GM19397 (cell line): ENCODE measurements around the gene VWA2.
"Not testable (repeated sequence)": the region's sequence is repeated elsewhere in the genome, so short reads cannot be mapped to it uniquely, and the experiment has no call there.

Source experiments
- ATAC-seq: cut with Tn5 transposase; IDR thresholded peaks from one replicate; pipeline ENCODE4 v1.9.1; 2021; ENCODE audit warnings: mild to moderate bottlenecking, moderate library complexity; ENCODE audit not compliant: unreplicated experiment

The VWA2 gene

DNA sequence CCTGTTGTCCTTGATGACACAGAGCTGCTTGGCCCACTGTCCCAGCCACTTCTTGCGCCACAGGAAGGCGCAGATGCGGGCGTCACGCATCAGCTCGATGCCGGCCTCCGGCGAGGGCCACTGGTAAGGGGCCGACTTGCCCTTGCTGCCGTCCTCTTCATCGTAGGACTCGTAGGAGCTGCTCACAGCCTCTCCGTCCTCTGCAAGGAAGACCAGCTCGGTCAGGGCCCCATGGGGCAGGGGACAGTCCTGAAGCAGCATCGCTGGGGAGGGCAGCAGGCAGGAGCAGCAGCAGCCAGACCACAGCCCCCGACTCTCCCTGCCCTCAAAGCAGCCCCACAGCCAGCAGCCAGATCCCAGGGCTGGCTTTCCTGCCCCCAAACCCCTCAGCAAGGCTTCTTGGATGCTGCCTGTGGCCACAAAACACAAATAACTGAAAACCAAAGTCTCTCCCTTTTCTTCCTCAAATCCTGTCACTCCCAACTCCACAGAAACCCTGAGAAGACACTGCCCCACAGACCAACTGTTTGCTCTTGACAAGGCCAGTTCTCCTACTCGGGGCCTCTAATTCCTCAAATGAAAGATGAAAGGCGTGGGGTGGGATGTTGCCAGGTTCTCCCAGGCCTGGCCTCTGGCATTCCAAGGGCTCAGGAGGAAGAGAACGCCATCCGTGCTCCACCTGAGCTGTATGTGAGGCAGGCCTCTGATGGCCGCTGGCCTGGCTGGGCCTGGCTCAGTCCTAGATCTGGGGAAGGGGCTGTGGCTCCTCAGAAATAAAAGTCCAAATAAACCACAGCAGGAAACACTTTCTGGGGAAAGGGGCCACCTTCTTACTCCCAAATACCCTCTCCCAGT, 76.7 kb downstream of the VWA2 start:
- no peak for ATAC-seq

- ATAC-seq = no peak
These were observed 77.7 kb downstream of the VWA2 start for GRCh38 chr10:114316744-114317143.

DNA sequence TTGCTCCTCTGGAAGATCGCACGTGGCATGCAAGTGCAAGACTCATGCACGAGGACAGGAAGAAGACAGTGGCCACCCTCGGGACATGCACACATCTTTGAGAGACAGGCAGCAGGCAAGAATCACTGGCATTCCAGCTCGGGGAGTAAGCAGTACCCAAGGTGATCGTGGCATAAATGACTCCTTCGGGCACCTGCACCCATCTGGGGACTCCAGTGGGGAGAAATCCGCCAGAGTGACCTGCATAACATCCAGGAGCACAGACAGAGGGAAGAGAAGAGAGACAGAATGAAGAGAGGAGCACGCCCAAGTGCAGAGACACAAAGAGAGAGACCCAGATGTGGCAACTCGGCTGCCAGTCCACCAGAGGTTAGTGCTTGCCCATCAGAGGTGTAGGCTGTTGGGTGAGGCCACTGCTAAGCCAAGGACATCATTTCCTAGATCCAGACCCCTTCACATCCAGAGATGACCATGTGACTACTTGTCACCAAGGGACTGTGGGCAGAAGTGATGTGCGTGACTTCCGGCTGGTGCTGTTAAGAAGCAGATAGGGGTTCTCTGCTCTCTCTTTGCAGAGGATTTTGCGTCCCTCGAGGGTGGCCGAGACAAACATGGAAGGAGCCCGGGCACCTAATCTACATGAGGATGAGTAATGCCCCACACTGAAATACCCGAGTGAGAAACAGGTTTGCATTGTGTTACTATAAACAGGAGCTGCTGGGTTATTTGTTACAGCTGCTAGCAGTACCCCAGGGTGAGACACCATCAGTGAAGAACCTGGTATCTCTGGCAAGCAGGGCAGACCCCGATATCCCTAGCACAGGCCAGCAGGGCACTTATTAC, 80.6 kb downstream of the VWA2 start:
- no peak for ATAC-seq

DNA sequence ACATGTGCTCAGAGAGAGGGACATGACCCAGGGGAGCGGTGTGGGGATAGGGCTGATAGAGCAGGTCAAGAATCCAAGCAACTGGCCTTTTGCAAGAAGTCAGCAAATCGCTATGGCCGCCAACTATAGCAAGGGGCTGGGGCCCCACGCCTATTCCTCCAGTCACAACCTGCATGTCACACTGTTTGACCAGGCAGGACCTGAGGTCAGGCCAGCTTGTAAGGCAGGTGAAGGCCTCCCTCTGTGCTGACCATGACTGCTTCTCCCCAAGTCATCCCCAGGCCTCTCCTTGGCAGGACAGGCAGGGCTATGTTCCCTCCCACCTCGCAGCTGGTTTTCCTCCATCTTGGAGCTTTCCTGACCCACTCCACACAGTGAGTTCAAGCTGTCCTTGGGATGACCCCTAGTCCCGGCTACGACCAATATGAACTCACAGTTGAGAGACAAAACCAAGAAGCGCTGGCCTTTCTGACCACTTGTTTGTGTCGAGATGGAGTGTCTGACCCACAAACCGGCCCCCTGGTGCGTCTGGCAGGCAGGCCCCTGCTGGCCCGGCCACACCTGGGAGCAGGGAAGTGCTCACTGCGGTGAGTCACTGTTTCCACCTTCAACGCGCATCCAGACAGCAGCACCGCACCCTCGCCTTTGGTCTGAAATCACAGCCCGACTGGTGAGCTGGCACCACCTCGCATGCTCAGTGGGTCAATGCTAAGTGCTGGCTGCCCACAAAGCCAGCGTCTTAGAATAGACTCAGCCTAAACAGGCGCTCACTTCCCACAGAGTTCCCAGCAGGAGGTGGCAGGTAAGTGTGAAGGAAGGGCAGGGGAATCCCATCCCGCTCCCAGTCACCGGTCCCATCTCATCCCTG, 81.4 kb downstream of the VWA2 start:
- ATAC-seq = no peak

GRCh38 chr10:114322344-114322743, 83.3 kb downstream of the VWA2 start:
- no peak for ATAC-seq

- ATAC-seq = no peak
These were observed 84.0 kb downstream of the VWA2 start for GRCh38 chr10:114323023-114323422.

- no peak for ATAC-seq
These were observed 87.7 kb downstream of the VWA2 start for GRCh38 chr10:114326795-114327194.

- ATAC-seq = no peak
These were observed 88.7 kb downstream of the VWA2 start for GRCh38 chr10:114327537-114328440.

- no peak for ATAC-seq
These were observed 89.4 kb downstream of the VWA2 start for GRCh38 chr10:114328441-114328812.

GRCh38 chr10:114328874-114329273, 89.8 kb downstream of the VWA2 start:
- ATAC-seq = no peak

DNA sequence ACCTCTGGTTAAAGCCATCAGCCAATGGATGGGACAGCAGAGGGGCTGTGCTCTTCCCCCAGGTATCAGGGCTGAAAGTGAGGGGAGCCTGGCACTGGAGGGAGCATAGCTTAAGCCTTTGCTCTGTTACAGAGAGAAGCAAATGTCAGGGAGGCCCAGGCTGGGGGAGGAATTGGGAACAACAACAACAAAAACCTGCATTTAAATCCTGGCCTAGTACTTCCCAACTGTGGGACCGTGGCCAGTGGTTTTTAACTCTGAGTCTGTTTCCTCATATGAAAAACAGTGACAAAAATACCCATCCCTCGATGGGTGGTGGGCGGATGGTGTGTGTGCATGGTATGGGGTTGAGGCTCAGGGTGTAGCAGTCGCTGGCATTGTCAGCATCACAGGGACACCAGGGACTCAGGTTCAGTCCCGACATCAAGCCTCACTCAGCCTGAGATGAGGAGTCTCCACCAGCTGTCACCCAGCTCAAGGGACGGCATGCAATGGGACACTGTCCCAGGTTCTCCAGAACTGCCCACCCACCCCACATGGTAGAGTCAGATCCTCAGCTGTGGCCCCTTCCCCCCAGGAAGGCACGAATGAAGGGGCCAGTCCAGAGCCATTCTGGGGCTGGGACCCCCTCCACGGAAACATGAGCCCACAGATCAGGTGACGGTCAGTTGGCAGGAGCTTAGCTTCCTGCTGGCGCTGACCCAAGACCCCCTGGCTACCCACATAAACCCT, 90.7 kb downstream of the VWA2 start:
- ATAC-seq = no peak

- ATAC-seq = no peak
These were observed 93.5 kb downstream of the VWA2 start for GRCh38 chr10:114332301-114333192.

- not testable (repeated sequence) for ATAC-seq
These were observed 94.4 kb downstream of the VWA2 start for GRCh38 chr10:114333441-114333840.

DNA sequence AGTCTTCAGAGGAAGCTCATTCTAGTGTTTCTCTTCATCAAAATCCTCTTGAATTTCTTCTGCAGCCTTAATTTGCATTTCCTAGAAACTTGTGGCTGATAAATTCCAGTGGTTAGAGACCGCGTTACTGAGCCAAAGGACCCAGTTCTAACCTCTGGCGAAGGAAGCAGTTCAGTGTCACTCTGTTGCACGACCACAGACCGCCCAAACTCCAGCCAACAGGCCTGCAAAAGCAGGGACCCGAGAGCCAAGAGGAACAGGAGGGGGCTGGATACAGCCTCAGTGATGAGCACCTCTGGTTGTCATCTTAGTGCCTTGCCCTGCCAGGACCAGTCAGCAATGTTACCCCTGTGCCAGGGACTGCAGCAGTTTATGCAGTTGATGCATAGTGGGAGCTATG, 95.2 kb downstream of the VWA2 start:
- no peak for ATAC-seq

- no peak for ATAC-seq
These were observed 96.6 kb downstream of the VWA2 start for GRCh38 chr10:114335614-114336013.

DNA sequence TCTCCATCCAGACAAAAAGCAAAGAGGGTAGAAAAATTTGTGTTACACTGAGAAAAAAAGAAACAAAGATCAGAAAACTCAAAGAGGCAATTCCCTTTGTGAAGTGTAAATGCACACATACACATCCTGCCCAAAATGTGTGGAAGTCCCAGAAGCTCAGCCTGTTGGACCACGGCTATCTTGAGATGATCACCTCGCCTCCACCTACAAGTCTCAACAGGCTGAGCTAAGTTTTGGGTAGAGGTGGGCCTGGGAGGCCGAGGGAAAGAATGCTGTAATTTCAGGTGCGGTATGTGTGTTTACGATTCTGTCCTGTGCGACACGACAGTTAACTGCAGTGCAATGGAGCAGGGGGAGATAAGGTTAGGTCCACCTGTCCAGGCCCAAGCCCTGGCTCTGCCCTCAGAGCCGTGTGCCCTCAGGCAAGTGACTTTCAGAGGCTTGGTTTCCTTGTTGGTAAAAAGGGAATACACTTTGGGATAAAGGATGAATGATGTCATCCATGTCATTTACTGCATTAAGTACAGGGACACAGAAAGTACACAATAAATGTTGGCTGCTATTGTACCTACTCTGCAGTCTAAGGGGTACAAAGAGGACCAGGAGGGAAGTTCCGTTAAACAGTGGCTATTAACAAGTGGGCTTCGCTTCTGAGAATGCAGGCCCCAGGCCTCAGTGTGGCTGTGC, 97.9 kb downstream of the VWA2 start:
- no peak for ATAC-seq

DNA sequence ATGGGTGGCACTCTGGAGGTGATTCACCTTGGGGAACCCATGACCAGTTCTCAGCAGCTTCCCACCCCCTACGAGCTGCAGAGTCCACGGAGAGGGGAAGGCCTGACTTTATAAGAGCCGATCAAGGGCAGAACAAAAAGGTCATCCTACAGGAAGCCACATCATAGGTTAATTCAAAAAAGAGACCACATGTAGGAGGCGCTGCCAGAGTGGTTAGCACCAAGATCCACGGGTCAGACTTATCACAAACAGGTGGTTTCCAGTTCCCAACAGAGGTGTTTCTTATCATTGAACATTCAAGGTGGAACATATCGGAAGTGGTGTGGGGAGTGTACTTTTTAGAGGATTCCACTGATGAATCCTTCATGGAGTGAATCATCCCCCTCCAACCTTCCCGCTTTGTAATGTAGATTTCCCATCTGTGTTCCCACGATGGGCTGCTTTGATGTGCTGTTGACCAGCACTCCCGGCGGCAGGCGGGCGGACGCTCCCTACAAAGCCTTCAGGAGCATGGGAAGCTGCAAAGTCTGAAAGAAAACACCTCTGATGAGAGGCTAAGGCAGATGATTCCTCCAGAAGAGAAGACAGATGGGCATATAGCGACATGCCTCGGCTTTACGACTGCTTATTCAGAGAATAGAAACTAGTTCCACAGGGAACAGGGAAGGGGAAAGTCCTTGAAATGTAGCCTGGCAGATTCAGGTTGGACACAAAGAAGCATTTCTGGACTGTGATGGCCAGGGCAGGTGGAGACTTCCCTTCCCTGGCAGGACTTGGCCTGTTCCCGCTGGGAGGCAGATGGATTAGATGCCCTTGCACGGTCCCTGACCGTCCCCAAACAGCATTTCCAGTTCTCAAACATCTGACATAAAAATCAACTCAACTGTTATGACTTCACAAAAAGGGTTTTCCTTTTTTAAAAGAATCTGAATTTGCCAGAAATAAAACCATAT, 98.7 kb downstream of the VWA2 start:
- no peak for ATAC-seq
